IPS DF 4.7 (cell line): ENCODE results near the gene VSTM2L.

ENCODE experiments used
- DNase-seq: peaks from one replicate; pipeline ENCODE4 v3.0.0-alpha.2; 2013; ENCODE audit warnings: low spot score; ENCODE audit errors: extremely low read depth

Gene VSTM2L

GRCh38 chr20:37986873-37987601, 84.1 kb downstream of the VSTM2L start:
- no peak for DNase-seq

DNA sequence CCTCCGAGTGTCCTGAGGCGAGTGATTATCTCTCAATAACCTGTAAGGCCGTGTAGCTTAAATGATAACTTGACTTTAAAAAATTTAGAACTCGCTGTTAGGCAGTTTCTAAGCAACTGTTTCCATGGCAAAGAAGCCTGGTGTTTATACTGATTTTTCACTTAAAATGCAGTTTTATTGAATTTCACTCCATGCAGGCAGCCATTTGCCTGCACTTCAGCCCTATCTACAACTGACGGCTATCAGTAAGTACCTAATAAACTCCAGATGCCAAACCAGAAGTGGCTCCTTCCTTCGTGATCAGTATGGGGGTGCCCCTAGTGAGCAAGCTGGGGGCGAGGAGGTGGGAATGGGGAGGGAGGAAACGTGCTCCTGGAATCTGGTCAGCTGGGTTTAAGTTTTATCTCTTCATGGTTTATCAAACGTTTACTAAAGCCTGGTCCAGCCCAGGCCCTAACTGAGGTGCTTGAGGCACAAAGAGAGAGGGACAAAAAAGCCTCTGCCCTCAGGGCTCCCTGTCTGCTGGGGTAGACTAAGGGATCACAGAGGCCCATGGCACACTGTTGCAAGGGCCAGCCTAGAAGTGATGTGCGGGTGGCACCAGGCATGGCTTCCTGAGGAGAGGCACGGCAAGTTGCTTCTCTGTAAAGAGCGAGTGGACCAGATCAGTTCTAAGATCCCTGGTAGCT, 84.8 kb downstream of the VSTM2L start:
- DNase-seq, result no peak

- DNase-seq, result no peak
These were observed 85.5 kb downstream of the VSTM2L start for GRCh38 chr20:37988306-37988954.

DNA sequence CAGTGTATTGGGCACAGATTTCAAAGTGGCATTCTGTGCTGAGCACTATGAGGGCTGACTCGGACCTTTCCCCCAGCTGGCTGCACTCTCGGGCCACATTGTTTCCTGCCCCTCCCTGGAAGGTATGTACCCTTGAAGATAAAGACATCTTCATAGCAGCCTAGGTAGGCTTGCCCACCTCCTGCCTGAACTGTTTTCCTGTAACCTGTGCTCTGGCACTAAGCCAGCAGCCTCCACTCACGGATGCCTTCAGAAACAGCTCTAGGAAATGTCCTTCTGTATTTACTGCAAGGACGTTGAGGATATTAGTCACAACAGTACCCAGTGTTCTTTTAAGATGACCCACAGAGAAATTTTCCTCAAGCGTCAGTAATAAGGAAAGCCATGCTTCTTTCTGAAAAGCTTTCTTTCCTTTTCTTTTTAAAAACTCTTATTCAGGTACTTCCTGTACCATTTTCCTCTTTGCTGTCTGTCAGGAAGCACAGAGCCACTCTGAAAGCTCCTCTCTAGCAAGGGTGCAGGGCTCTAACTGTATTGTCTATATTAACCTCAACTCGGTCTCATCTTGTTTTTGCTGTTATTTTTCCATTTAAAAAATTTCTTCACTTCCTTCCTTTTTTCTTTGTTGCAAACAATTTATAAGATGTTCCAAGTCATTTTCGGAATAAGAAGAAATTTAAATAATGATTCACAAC, 86.8 kb downstream of the VSTM2L start:
- DNase-seq, result no peak

DNA sequence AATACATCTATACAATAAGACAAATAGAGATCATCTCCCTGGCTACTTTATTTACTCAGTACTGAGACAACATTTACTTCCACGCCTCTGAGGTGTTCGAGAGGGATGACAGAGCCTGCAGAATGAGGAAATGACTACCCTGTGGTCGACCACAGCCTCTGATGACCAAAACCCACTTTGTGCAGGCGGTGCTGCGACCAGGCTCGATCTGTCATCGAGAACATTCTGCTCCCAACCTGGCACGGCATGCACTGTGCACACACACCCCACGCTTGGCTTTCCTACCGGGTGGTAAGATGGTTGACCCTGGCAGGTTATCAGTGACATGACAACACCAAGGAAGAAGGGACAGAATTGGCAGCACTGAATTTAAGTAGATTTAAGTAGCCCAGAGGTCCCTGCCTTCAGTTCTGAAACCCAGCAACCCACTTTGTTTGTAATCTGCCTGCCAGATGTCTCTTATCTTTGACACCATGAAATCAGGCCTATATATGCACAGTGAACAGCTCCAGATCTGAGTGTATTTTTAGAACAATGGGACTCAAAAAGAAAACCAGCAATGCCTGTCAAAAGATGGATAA, 87.7 kb downstream of the VSTM2L start:
- DNase-seq, result no peak

DNA sequence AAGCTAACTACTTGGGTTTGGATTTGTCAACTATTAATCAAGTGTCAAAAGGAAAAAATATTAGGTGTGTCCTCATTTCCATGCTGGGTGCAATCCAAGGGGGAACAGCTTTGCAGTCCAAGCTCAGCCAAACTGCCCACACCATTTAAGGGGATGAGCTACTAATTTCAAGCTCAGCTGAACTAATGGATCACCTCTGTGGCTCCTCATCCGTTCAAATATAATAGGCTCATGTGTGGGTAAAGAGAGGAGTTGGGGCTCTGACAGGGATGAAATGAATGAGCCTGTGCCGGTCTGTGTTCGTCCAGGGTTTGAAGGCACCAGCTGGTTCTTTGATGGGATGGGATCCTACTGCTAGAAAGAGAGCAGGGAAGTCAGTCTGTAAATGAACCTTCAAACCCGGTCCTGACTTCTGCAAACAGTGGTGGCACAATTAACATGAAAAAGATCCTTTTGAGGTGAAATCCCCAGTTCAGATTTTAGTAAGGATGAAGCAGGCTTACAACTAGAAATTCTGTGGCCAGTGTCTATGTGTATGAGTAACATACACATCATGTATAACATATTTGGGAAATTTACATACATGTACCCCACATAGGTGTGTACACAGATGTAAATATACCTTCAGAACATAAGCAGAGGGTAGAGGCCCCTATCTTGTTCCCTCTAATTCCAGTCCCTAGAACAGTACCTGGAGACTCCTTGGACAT, 88.4 kb downstream of the VSTM2L start:
- DNase-seq, result no peak

DNA sequence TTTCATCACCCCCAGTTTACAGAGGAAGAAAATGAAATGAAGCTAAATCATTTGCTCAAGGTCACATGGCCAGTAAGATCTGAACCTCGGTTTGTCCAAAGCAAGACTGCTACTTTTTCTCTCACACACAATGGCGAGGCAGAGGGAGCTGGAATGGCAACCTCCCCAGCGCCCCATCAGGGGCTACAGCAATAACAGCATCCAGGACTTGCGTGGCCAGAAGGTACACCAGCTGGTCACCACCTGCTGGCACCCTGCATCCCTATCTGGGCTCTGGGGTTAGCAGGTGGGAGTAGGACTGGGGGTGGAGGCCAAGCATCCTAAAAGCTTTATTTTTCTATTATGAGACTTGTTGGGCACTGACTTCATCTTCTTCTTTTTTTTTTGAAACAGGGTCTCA, 89.0 kb downstream of the VSTM2L start:
- no peak for DNase-seq

DNA sequence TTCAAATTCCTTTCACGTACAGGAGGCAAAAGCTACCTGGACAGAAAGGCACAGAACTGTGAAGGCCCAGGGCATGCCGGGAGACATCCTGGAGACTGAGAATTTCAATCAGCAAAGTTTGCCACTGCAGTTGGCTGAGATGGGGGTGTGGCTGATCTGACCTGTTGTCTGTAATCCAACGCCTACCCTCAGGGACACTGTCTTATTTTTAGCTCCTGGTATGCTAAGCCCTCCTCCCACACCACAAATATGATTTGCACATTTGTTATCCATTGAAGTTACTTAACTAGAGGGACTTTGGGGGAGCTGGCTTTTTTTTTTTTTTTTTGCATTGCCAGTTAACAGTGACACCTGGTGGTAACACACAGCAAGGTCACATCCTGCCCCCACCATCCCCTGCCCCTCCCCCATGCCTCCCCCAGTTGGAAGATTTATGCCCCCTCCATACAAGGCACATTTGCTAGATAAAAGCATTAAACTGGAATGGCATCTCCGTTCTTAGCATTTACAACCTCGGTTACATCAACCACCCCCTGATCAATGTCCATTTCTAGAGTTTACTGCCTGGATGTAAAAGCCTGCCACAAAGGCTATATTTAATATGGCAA, 90.0 kb downstream of the VSTM2L start:
- DNase-seq, result no peak

DNA sequence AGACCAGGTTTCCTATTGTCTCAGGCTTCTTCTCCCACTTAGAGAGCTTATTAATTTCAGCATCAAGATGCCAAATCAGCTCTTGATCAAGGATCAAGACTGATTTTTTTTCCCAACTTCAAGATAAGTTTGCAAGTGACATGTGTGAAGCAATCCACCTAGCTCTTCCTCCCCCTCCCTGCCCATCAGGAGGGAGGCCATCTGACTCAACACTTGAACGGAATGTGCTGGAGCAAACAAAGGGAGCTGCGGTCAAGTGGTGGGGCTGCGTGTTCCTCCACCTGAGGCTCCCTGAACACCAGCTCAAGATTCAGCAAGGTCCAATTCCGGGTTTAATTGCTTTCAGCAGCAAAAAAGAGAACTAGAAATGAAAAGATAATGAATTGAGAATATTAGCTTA, 91.6 kb downstream of the VSTM2L start:
- no peak for DNase-seq
